Loucy (cell line): ENCODE results near the gene LATS2.

ENCODE experiments used
- CTCF ChIP-seq: fragments of 200-600 bp; sonication (generic); conservative IDR thresholded peaks from 2 replicates; pipeline ENCODE4 v1.5.1; 2014; ENCODE audit warnings: mild to moderate bottlenecking, antibody characterized with exemption, low read length
- EZH2phosphoT487 ChIP-seq: fragments of 200-600 bp; IDR thresholded peaks from 2 replicates; pipeline ENCODE4 v1.6.1; 2018; ENCODE audit warnings: antibody characterized with exemption, mild to moderate bottlenecking, moderate library complexity, borderline replicate concordance

- TF ChIP-seq CTCF (no peak), EZH2phosphoT487 (no peak)
Observed at GRCh38 chr13:21067848-21068247, 6.5 kb upstream of the LATS2 start.
